Cardiac muscle cell (in vitro differentiated cells and primary cell): ENCODE data around the gene IKZF3. TPM values are rescaled to one million over a fixed set of nuclear protein-coding genes. Genes with fewer than 3 reads are reported as not detected.

Experiments
- DNase-seq, 2 donors: peaks; one replicate each; pipeline versions ENCODE4 v3.0.0 to v3.0.0-alpha.2; 2010 to 2017; ENCODE audit warnings: low read depth in 1 of 2, low spot score in 1 of 2
- H3K27ac ChIP-seq: fragments of 200-600 bp; sonication (generic); 2 replicates; pipeline ENCODE4 v1.5.1; 2016
- H3K27me3 ChIP-seq: fragments of 200-600 bp; sonication (generic); 2 replicates; pipeline ENCODE4 v1.6.0; 2016; ENCODE audit warnings: control low read depth
- H3K36me3 ChIP-seq: fragments of 200-600 bp; sonication (generic); 2 replicates; pipeline ENCODE4 v1.5.1; 2016; ENCODE audit warnings: control low read depth
- H3K4me1 ChIP-seq: fragments of 200-600 bp; sonication (generic); 2 replicates; pipeline ENCODE4 v1.8.1; 2017; ENCODE audit warnings: low read depth, mild to moderate bottlenecking, mixed run types
- H3K4me3 ChIP-seq: fragments of 200-600 bp; sonication (generic); 2 replicates; pipeline ENCODE4 v1.5.1; 2016; ENCODE audit warnings: mild to moderate bottlenecking
- H3K9me3 ChIP-seq: fragments of 200-600 bp; sonication (generic); 2 replicates; pipeline ENCODE4 v1.5.1; 2017; ENCODE audit warnings: low read depth, mild to moderate bottlenecking, control low read depth
- polyA plus RNA-seq: library from polyadenylated mRNA; unstranded; fragments of >200 nt; fragmentation: Nextera tagmentation; extraction: Ambion mirVana; gene quantifications from 2 replicates; pipeline ENCODE4 v1.2.1, GENCODE V29; 2016
- total RNA-seq: library from RNA; depleted of rRNA; stranded (reverse); fragments of >200 nt; gene quantifications from 2 replicates; pipeline ENCODE4 v1.2.3, GENCODE V29; 2016
- TF ChIP-seq, protein P1 (sequence below): IDR thresholded peaks from 2 replicates; pipeline ENCODE4 v1.5.1; 2012; ENCODE audit warnings: low read depth, mild to moderate bottlenecking, low read length

Gene IKZF3
- total and polyA plus RNA-seq, 2 experiments from 2014 or later, result not detected

DNA sequence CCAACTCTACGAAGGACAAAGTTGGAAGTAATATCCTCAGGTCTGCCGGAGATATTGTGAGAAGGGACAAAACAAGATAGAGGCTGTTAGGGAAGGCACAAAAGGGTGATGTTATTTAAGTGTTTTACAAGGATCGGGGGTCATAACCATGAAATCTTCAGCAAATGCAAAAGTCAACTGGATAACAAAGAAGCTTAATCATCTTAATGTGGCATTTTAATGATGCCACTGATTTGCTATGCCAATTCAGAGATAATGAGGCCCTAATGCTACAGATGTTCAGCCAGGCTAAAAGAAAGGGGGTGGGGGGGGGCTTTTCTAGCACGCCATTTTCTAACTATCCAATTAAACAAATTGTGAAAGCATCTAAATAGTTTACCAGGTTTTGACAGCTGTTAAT is 63.1 kb downstream of the IKZF3 start:
- H3K36me3 ChIP-seq, result no peaks in the 10 kb centered on the region
- DNase-seq, result no peak
- no peak overlapping the region for H3K27ac ChIP-seq
- no peaks in the 10 kb centered on the region for H3K9me3 ChIP-seq
- H3K4me1 ChIP-seq, result no peaks in the 10 kb centered on the region
- peaks cover 2% of the 10 kb centered on the region for H3K27me3 ChIP-seq
- TF ChIP-seq, protein P1, sequence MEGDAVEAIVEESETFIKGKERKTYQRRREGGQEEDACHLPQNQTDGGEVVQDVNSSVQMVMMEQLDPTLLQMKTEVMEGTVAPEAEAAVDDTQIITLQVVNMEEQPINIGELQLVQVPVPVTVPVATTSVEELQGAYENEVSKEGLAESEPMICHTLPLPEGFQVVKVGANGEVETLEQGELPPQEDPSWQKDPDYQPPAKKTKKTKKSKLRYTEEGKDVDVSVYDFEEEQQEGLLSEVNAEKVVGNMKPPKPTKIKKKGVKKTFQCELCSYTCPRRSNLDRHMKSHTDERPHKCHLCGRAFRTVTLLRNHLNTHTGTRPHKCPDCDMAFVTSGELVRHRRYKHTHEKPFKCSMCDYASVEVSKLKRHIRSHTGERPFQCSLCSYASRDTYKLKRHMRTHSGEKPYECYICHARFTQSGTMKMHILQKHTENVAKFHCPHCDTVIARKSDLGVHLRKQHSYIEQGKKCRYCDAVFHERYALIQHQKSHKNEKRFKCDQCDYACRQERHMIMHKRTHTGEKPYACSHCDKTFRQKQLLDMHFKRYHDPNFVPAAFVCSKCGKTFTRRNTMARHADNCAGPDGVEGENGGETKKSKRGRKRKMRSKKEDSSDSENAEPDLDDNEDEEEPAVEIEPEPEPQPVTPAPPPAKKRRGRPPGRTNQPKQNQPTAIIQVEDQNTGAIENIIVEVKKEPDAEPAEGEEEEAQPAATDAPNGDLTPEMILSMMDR, result no peak
- no peak overlapping the region for H3K4me3 ChIP-seq

DNA sequence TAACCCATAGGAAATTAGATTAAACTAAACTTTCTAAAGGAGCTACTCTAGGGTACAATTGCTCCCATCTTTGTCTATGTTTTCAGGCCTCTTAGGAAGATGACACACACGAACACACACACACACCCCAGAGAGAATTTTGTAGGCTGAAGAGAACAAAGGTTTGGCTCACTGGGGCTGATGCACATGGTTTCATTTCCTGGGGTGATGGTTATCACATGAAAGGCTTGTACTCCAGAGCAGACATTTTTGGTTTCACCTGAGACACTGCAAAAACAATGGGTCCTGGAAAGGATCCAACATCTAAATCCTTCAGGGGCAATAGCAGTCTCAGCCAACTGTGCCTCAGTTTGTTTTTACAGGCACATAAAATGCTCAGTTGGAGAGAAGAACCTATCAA is 63.6 kb downstream of the IKZF3 start:
- H3K4me3 ChIP-seq, result no peak overlapping the region

DNA sequence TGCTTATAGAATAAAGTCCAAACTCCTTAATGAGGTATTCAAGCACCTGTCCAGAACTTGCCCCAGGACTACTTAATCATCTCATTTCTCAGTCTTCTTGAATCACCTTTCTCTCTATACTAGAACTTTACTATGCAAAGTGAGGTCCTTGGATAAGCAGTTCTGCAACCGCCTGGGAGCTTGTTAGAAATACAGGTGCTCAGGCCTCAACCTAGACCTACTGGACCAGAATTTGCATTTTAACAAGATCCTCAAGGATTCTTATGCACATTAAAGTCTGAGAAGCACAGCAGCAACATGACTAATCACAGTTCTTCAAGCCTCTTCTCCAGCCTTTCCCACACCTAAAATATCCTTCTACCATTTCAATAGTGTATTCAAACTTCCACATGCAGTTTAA is 64.7 kb downstream of the IKZF3 start:
- no peak overlapping the region for H3K4me3 ChIP-seq
- no peak overlapping the region for H3K27ac ChIP-seq
- no peaks in the 10 kb centered on the region for H3K4me1 ChIP-seq
- TF ChIP-seq, protein P1, result no peak
- H3K27me3 ChIP-seq, result peaks cover 2% of the 10 kb centered on the region
- DNase-seq, result no peak
- H3K9me3 ChIP-seq, result no peaks in the 10 kb centered on the region
- no peaks in the 10 kb centered on the region for H3K36me3 ChIP-seq

More for the DNA sequence above, 63.6 kb downstream of the IKZF3 start:
- no peaks in the 10 kb centered on the region for H3K9me3 ChIP-seq
- H3K27me3 ChIP-seq, result peaks cover 2% of the 10 kb centered on the region
- H3K27ac ChIP-seq, result no peak overlapping the region
- no peaks in the 10 kb centered on the region for H3K36me3 ChIP-seq
- TF ChIP-seq, protein P1, result no peak
- no peak for DNase-seq
- no peaks in the 10 kb centered on the region for H3K4me1 ChIP-seq

DNA sequence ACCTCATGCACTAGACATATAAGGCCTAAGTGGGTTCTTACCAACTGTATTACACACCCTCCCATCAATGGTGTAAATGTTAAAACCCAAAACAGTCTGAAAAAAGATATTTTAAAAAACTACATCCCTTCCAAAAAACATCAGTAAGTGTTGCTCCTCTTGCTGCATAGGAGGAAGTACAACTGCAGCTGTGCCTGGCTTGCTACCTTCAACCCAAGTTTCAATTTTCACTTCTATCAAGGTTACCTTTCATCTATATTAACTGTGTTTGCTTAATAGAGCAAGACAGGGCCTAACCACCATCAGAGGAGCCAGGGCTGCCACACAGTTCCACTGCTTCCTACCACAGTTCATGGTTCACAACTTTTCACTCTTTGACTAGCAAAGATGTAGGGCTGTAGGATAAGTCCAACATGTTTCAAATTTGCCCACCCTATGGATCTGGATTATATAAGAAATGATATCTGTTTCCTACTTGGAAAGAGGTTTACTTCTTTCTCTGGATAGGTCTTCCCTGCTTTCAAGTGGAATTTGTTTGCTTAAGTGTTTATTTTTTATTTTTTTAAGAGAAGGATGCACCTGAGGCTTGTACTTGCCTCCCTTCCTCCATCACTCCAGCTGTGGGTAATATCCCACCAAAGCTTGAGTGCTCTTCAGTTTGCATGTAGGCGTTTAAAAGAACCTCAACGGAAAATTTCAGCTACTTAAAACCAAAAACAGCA is 69.7 kb downstream of the IKZF3 start:
- Histone ChIP-seq H3K4me1 (peaks cover 6% of the 10 kb centered on the region), H3K27me3 (no peaks in the 10 kb centered on the region), H3K36me3 (no peaks in the 10 kb centered on the region), H3K9me3 (no peaks in the 10 kb centered on the region), H3K27ac (no peak overlapping the region), H3K4me3 (no peak overlapping the region)
- TF ChIP-seq, protein P1, result no peak
- no peak for DNase-seq

DNA sequence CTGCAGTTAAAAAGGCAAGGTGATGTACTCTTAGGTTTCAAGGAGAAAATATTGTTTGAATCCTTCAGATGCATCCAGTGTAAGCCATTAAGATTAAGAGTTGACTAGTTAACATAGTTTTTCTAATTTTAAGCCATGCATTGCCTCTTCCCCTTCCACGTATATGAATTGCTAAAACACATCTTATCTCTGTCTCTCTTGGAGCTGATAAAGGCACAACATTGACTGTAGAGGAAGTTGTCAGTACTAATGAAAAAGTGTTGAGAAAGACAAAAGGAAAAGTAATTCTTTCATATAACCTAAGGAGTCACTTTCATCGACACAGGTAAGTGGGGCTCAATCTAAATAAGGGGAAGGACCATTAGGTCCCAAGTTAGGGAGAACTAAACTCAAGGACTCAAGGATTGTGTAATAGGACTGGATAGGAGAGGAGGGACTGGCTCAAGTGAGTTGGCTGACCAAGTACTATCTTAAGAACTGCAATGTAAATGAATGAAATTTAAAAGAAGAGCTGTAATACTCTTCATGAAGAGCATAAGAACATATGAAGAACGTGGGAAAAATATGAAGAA is 70.7 kb downstream of the IKZF3 start:
- TF ChIP-seq, protein P1, result no peak
- DNase-seq, result no peak
- H3K4me1 ChIP-seq, result peaks cover 6% of the 10 kb centered on the region
- H3K27me3 ChIP-seq, result no peaks in the 10 kb centered on the region
- no peaks in the 10 kb centered on the region for H3K9me3 ChIP-seq
- no peaks in the 10 kb centered on the region for H3K36me3 ChIP-seq
- no peak overlapping the region for H3K4me3 ChIP-seq
- no peak overlapping the region for H3K27ac ChIP-seq
